ENCODE data around the gene TET2.

The TET2 gene

DNA sequence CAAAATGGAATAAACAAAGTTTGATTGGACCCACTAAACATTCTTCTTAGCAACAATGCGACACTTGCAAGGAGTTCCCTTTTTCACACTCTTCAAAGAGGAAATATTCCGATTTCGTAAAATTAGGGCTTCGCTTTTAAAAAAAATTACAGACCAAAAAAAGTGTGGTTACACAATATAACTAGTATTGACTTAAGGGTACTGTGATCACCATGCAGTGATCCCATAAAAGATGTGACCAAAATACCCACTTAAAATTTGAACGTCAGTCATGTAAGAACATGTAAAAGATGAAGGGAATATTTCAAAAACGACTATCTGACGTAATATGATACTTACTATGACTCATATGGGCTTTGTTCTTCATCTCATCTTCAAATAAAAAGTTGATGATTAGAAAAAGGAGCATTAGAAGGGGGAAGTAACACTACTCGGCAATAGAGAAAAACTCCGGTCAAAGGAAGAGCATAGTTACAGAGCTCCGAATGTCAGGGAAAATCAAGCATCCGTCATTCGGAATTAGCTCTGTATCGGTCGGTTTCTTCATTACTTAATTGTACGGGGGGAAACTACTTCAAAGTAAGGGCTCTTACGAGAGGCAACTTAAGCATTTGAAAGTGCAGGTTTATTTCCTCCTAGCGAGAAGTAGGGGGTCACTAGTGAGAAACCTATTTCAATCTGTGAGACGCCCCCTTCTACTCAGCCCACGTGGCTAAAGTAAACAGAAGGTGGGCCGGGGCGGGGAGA is 1.3 kb upstream of the TET2 start:
- no peak for DNase-seq

DNA sequence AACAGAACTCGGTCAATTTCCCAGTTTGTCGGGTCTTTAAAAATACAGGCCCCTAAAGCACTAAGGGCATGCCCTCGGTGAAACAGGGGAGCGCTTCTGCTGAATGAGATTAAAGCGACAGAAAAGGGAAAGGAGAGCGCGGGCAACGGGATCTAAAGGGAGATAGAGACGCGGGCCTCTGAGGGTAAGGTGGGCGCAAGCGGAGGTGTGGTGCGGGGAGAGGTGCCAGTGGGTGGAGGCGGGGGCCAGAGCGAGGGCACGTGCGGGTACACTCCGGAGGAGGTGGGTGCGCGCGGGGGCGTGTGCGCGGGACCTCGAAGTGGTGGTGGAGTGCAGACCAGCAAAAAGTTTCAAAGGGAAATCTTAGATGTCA is 787 bp upstream of the TET2 start:
- DNase-seq = no peak

DNA sequence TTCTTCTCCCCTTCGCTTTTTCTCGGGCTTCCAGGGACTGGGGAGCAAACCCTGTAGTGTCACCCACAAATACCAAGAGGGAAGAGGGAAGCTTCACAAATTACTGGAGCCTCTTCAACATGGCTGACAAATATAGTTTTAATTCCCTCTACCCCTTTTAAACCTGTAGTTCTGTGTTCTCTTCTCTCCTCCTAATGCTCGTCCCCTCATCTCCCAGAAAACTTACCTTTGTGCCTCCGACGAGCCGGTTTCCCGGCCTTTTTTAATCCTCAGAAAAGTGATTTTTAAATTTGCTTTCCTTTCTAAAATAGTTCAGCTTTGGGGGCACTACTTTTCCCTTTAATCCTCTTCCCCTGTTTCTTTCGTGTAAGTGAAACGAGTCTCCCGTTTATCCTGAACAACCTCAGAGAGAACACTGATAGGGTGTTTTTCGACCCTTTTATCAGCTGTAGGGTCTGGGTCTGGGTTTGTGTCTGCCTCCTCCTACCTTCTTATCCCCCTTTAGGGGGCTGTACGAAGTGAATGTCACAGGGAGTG is 408 bp downstream of the TET2 start:
- DNase-seq = no peak

DNA sequence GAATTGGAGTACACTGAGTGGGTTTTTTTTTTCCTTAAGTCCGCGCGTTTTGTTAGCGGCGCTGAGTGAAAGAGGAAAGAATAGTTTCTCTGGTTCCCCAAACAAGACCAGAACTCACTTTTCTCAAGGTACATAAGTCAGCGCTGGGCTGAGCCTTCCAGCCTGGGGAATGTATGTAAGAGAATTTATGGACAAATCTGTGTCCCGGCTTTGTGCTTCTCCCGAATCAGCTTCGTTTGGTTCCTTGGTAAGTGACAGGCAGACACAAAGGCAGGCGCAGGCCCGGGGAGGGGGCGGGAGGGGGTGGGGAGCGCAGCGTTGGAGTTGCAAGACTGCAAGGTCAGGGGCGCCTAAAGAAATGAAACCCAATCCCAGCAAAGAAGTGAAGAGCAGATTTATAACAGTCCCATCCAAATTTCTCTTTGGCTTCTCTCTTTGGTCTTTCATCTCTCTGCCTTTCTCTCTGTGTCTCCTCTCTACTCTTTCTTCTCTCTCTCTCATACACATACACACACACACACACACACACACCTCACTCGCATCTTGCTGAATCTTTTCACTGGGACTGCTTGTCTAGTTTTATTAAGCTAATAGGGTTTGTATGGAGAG is 981 bp downstream of the TET2 start:
- no peak for DNase-seq

DNA sequence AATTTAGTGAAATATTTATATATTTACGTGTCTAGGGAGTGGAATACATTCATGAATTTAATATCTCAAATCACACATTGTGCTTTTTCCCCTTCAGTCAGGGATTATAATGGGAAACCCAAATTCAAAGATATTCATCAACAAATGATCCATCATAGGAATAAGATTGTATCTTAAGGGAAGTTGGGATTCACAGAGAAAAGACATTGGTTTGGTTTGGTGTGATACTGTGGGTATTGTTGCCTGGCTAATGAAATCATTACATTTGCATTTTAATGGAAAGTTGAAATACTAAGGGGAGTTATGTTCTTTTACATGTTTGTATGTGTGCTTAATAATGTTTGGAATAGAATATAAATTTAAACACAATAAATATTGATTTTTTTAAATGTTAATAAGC is 1.7 kb downstream of the TET2 start:
- no peak for DNase-seq

DNA sequence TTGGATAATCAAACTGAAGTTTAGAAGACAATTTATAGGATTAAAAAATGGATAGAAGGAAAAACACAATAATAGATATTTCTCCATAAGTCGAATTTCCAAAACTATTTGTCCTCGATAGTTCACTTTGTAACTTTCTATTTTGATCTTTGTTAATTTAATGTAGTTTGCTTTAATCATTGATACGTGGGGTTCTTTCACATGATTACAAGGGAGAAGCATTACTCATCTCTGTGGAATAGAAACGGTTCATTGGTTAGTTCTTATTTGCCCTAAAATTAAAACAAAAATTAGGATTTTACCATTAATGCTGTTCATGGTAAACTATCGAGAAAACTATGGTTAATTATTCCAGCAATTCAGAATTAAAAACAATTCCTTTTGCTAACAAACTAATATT is 2.1 kb downstream of the TET2 start:
- no peak for DNase-seq

DNA sequence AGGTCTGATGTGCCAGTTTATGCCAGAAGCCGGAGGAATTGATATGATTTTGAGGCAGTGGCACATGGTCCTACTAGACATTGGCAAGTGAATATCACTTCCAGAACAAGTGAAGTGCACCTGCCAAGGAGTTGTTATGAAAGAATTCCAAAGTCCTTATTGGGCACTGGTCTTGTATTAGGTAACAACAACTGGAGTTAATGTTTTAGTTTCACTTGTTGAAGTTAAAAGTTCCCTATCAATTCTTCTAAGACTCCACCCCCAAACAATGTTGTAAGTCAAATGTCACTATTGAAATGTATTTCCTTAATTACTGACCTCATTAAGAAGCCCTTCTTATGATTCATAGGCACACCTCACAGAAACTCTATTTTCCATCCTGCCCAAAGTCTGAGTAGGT is 3.1 kb downstream of the TET2 start:
- no peak for DNase-seq

DNA sequence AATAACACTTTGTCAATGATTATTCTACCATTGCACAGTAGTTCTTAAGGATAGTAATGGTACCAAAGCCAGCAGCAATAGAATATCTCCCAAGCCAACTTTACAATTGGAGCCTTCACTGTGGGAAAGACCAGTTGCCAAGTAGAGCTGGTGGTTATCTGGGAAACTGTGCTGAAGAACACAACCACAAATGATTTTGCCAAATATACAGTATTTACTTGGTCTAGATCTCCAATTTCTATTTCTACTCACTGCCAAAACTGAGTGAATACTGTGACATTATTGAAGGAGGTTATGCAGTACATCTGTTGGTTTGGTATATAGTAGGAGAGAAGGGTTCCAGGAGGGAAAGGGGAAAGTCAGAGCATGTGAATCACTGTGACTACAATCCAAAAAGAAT is 3.8 kb downstream of the TET2 start:
- DNase-seq = no peak

DNA sequence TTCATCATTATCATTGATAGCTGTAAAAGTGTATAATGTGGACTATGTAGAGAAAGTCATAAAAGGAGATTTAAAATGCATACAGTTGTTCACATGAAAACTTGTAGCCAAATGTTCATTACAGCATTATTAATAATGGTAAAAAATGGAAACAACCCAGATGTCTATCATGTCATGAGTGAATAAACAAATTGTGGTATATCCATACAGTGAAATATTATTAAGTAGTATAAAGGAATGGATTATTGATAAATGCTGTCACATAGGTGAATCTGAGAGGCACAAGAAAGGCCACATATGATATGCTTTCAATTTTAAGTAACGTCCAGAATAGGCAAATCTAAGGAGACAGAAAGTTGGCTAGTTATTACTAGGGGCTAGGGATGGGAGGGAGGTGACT is 7.1 kb downstream of the TET2 start:
- no peak for DNase-seq

DNA sequence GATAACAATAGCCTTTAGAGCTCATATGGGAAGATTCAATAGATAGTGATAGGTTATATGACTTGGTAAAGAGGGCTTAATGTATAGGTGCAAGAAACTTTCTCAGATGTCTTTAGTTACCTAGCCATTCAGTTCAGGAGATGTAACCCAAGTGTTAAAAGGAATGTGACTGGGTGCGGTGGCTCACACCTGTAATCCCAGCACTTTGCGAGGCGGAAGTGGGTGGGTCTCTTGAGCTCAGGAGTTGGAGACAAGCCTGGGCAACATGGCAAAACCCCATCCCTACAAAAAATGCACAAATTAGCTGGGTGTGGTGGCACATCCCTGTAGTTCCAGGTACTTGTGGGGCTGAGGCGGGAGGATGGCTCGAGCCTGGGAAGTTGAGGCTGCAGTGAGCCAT is 7.9 kb downstream of the TET2 start:
- no peak for DNase-seq

DNA sequence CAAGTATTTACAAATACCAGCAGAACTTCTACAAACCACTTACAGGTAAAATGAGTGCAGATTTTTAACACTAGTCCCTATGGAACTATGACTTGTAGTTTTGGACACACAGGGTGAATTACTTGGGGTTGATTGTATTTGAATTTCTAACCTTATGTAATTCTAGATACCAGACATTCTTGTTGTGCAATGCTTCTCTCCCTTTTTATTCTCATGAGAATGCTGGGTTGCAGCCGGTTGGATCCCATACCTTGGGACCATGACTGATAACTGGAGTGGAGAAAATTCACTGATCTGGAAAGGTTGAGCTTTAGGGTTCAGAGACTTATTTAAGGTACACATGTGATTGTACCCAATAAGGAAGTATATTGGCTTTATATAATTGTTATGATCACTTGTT is 8.8 kb downstream of the TET2 start:
- DNase-seq = no peak

DNA sequence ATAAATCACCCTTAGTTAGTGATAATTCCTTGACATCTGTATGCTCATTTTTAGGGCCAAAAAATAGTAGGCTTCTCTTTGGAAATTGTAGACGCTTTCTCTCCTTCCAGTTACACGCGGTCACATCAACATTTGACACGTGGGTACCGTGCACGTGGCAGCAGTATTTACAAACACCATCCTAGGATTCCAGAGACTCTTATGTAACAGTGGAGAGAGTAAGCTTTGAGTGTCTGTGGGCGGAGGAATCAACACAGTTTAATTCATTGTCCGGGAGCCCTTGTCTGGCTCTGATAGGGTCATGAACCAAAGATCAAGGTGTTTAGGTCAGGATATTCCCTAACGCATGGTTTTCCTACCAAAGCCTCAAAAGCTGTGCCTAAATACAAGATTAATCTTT is 12.2 kb downstream of the TET2 start:
- peak; percentile 56 for DNase-seq

DNA sequence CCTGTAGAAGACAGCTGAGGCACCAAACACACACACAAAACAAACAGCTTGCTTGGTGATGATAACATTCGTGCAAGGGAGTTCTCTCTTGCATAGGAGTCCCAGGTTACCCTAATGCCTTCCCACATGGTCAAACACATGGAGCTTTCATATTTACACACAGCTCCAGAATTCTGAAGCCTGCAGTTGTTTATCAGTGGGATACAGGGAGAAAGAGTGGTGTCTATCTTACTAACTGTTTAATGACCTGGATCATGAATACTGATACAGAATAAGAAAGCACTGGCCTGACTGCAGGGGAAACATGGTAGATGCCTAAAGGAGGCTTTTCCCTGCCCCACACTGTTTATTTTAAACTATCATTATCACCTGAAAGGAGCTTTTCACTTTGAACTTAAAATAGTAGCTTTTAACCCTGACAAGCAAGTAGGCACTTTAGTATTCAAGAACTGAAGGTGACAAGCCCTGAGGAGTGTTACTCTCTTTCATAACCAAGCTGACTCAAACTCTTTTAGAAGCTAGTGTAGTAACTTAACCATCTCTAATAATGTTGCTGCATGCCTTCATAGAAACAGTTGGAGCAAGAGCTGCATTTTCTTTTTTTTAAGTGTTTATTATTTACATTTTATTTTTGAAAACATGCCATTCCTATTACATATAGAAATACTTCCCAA is 15.6 kb downstream of the TET2 start:
- no peak for DNase-seq

DNA sequence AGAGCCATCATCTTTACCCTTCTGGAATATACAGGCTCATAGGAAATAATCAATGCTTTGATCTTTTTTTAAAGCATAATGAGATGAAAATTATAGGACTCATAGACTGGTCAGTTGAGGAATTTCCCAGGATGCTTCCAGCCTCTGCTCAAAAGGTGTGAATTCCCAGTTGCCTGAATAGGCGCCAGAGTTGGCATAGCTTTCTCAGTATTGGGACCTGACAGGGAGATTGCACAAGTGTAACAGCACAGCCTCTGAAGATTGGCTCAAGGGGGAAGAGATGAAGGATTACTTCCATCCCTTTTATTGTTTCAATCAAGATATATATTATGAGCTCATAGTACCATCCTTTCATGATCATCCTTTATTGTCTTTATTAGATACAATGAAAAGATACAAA is 17.9 kb downstream of the TET2 start:
- no peak for DNase-seq

DNA sequence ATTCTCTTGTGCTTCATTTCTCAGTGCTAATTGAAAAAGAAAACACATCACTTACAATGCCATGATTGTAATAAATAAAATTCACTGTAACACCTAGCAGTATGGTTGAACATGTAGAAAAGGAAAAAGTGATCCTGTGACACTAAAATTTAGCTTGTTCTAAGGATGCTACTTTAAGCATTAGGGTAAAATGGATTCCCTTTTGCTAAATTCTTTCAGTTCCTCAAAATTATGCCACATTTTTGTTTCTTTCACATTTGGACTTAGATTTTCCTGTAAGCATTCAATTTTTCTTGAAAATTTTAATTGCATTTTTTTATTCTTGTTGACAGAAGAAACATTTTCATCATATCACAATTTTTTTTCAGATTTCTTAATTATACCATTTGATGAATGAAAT is 19.4 kb downstream of the TET2 start:
- no peak for DNase-seq

DNA sequence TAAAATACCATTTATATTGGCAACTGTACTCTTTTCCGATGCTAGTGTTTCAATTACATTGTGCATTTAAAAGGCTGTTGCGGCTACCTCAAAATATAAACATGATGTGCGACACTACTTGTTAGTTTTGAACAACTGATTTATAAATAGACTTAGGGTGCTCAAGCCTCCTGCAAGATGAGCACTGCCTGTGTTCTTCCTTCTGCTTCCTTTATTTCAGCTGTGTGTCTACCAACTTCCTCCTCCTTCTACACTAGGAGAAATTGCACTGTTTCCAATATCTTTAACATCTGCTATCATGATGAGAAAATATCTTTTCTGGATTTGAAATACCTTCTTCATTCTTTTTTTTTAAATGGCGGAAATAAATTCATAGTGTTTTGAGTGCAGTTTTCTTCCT is 24.0 kb downstream of the TET2 start:
- no peak for DNase-seq

DNA sequence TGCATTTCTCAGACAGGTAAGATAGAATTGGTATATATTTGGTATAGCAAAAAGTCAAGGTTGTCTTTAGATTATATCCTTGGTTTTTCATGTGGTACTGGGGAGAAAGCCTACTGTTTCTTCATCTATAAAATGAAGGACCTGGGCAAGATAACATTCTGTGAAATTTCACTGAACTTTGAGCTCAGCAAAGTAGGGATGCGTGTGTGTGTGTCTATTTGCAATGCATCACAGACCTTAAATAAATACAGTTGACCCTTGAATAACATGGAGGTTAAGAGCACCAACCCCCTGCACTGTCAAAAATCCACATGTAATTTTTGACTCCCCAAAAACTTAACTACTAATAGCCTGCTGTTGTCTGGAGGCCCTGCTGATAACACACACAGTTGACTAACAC is 25.2 kb downstream of the TET2 start:
- no peak for DNase-seq

DNA sequence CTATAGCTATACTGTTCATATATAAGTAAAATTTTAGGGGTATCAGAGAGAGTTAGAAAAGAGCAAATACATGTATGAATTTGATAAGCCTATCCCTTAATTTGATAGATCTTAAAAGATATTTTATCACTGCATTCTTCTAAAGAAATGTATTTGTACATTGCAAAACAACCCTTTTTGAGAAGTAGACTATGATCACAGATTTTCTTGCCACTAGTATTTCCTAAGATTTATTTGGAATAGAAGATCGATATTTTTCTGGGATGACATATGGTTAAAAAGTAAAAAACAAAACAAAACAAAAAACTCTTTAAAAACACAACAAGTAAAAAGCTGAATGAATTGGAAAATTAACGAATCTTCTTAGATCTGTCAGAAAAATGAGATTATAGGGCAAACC is 27.4 kb downstream of the TET2 start:
- DNase-seq = no peak

DNA sequence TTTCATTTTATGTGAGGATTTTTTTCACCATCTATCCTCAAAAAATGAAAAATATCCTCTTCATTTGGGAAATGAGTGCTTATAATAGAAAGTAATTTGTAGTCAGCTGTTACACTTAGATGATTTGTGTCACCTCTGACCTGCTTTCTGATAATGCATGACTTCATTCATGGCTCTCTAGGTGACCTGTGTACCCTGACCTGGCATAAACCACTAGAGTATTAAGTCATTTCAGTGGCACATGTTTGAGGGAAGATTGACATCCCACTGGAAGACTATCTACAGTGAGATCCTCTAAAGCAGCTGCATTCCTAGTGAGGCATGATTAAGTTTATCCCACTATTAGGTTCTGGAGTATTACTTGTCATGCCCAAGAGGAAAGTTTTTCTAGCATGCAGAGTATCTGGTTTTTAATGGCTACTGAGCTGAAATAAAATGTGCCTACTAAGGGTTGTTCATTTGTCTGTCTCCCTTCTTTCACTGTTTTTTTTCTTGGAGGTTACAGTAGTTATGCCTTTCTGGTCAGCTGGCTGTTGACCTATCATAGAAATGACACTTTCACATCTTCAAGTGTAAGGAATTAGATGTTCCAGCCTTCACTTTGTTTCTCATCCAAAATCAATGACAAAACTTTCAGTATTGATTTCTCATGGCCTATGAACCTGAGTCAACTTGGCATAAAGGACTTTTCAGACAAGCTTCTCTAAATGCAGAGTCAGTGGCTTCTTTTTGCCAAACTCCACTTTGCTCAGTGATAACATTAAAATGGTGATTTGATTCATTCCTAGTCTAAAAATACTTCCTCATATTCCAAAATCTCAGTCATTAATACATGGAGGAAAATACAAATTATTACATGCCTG is 33.1 kb downstream of the TET2 start:
- no peak for DNase-seq

DNA sequence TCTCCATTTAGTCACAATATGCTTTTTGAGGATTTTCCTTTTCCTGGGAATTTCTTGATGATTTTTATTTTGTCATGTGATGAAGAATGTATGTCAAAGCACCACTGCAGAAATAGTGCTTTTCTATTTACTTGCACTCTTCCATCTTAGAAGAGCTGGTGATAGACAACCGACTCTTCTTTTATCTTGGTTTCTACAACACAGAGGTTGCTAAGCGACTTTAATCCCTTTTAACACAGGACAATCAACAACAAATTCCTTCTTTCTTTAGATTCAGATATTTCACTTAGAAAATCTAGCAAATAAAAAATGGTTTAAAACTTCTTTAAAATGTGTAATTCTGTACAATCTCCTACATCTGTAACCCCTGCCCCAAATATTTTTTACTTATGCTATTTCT is 34.6 kb downstream of the TET2 start:
- DNase-seq = no peak

DNA sequence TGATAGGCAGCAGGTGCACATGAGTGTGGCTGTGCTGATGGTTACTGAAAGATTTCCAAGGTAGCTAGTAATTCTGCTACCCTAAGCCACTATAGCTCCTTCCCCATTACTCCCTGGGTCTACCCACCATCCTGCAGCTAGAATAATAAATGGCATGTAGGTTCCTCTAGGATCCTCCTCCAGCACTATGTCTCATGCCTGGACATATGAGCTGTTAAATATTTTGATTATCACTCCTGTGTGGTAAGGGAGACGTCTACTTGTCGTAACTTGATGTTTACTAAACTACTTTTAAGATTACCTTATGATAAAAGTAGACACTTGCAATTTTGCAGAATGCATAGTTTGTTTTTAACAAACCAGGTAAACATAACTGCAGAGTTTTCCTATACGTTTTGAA is 35.5 kb downstream of the TET2 start:
- no peak for DNase-seq

DNA sequence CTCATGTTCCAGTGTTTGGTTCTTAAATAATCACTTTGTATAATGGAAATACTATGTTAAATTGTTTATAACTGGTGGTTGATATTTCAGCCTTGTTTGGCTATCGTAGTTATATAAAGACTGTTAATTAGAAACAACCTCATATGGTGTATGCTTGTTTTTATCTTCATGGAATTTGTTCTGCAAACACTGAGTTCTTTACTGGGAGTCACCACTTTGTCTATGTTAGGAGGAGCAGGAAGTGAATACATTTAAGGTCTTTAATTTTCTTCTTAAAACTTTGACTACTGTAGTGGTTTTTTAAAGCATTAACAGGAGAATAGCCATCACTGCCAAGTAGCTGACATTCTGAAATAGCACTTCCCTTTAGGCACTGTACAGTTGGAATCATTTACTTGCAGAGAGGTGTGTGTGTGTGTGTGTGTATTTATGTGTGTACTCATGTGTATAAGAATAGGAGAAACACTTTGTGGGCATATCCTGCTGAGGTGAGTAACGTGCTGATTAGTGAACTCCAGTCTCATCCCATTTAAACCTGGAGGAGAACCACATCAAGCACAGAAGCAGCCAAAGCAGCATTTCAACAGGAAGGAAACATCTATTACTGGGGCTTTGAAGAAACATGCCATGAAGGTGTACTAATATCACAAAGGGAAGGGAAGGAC is 37.8 kb downstream of the TET2 start:
- DNase-seq = no peak

DNA sequence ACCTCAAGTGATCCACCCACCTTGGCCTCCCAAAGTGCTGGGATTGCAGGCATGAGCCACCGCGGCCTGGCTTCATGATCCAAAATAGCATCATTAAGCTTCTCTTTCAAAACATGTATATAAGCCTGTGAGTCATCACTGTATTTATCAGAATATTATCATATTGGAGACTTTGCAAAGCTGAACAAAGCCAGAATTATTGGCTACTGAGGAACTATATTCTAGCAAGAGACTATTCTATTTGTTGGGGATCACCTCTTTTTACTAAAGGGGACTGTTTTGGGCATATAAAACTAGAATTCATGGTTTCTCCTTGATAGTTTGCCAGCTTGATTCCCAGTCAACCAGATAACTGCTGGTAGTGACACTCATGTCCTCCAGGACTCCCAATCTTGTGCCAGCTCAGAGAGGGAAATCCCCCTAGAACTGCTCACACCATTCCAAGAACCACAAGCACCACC is 40.1 kb downstream of the TET2 start:
- no peak for DNase-seq

All from NCI-H2029 (cell line).